SIG-M5 treated with dmso at 0.1 percent for 504 hours (cell line): Measurements from ENCODE around the gene SLC25A17.
"Not testable (repeated sequence)": the region's sequence is repeated elsewhere in the genome, so short reads cannot be mapped to it uniquely, and the experiment has no call there.

Source experiments
- DNase-seq: peaks from one replicate; lab custom pipeline; 2025; ENCODE audit not compliant: unreplicated experiment; lab: John Stamatoyannopoulos, UW

Gene SLC25A17

GRCh38 chr22:40758851-40759250 lies 60.3 kb downstream of the SLC25A17 start:
- DNase-seq = not testable (repeated sequence)

- no peak for DNase-seq
These were observed 60.8 kb downstream of the SLC25A17 start for GRCh38 chr22:40758390-40758789.

DNA sequence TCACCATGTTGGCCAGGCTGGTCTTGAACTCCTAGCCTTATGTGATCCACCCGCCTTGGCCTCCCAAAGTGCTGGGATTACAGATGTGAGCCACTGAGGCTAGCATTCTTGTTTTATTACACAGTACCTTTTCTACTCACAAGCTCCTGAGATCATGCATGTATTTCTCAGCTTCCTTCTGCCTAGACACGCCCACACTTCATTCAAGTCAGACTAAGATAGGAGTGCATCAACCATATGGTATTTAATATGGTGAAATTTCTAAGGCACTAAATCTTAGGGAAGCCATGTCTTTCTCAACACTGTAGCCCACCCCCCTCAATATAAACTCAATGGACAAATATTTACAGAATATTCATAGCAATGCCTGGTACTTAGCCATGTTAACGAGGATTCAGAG lies 62.1 kb downstream of the SLC25A17 start:
- DNase-seq = no peak

DNA sequence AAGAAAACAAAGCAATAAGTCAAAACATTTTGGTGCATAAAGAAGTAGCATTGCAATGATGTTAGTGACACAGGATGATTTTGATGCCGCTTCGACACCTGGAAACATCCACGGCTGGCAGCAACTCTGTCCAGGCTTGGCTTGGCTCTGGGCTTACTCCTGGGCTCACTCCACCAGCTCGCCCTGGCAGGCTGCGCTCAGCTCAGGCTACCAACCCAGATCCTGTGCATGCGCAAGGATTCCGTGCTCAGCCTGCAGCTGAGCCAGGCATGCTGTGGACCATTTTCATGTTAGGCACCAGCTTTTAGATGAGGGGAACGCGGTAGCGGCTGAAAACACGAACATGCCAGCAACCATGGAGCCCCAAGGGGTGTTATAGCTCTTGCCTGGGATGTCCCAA lies 66.0 kb downstream of the SLC25A17 start:
- DNase-seq = no peak

- DNase-seq = no peak
These were observed 67.9 kb downstream of the SLC25A17 start for GRCh38 chr22:40751250-40751649.

DNA sequence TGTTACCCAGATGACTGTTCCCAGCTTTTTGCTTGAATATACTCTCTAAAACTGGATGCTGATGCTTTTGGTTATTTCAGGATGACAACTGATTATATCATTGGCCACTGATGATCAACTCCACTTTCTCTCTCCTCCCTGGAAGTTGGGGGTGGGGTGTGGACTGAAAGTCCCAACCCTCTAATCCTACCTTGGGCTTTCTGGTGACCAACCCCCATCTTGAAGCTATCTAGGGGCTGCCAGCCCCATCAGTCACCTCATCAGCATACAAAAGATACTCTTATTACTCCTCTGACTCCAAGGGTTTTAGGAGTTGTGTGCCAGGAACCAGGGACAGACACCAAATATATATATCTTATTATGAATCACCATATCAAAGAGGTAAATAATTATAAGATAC lies 69.3 kb downstream of the SLC25A17 start:
- no peak for DNase-seq

GRCh38 chr22:40748388-40749355 lies 70.5 kb downstream of the SLC25A17 start:
- DNase-seq = no peak

DNA sequence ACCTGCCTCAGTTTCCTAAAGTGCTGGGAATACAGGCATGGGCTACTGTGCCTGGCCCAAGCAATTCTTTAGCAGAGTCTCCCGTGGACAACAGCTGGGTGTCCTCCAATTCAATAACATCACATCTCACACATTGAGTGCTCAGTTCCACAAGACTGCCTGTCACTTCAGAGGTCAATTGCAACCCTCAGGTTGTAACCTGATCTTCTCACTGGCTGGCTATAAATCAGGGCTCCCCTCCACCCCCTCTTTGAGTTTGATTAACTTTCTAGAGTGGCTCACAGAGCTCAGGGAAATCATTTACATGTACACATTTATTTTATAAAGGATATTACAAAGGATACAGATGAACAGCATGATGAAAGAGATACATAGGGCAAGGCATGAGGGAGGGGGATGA lies 71.8 kb downstream of the SLC25A17 start:
- DNase-seq = no peak

DNA sequence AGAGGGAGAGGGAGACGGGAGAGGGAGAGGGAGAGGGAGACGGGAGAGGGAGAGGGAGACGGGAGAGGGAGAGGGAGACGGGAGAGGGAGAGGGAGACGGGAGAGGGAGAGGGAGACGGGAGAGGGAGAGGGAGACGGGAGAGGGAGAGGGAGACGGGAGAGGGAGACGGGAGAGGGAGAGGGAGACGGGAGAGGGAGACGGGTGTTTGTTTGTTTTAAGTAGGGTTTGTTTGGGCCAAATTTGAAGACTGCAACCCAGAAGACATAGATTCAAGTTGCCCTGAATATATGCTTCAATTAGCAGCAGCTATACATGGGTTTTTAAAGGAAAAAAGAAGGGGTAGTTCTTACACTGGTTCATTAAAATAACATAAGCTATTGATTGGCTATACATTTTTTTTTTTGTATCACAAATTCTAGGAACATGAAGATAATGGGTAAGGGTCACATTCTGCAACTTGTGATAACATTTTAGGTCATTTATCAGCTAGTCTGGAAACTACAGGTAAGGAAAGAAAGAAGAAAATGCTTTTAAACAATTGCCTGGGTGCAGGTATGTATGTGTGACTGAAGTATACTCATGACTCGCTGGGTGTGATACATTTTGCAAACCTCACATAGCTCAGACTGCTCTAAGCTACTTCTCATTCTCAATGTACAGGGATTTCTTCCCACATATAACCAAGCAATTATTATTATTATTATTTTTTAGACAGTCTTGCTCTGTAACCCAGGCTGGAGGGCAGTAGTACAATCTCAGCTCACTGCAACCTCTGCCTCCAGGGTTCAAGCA lies 72.5 kb downstream of the SLC25A17 start:
- DNase-seq = no peak

- no peak for DNase-seq
These were observed 75.4 kb downstream of the SLC25A17 start for GRCh38 chr22:40743768-40744167.

- DNase-seq = no peak
These were observed 78.0 kb downstream of the SLC25A17 start for GRCh38 chr22:40741116-40741515.

DNA sequence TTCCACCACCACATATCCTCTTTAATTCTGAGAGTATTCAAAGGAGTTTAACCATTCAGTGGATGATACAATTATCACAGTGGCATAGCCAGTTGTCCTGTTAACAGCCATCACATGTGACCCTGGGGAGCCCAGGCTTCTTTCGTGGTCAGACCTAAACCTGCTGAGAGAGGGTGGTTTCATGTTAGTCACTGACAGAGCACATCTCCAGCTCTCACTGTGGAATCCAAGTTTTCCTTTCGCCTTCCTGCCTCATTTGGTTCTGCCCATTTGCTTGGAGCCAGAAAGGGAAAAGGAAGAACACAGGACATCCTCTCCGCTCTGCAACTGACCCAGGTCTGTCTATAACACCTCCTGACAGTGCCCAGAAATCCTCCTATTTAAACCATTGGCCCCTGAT lies 79.4 kb downstream of the SLC25A17 start:
- no peak for DNase-seq

DNA sequence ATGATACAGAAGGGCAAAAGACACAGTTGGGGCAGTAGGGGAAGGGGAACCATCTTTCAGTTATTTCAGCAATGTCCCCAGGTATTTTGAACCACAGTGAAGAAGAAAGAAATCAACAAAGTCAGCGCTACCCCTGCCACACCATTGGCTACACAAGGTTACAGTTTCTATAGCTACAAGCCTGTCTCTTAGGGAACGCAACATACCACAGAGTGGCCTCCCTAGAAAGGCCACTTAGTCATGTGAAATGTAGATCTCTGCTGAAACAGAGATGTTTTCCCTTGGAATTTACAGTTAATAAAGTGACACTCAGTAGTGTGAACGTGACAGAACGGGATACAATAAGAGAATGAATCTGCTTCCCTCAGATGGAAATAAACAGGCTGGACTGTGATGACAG lies 85.2 kb downstream of the SLC25A17 start:
- DNase-seq = no peak

- no peak for DNase-seq
These were observed 86.2 kb downstream of the SLC25A17 start for GRCh38 chr22:40732999-40733292.

- no peak for DNase-seq
These were observed 89.9 kb downstream of the SLC25A17 start for GRCh38 chr22:40729284-40729683.

DNA sequence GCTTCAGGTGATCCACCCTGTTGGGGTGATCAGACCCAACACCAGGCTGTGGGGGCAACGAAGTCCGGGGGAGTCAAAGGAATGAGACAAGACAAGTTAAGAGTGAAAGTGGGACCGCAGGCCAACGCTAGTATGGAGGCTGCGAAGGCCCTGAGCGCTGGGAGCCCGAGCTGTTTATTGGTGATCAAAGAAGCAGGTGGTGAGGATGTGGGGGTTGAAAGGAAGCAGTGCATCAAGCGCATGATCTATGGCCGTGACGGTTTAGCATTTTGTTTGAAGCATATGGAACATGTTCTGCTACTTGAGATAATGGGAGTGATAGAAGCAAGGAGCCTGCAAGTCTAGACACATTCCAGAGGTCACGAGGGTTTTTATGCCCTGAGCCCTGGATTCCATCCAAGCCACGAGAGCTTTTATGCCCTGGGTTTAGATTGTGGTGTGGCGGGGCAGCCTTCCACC lies 90.4 kb downstream of the SLC25A17 start:
- no peak for DNase-seq

DNA sequence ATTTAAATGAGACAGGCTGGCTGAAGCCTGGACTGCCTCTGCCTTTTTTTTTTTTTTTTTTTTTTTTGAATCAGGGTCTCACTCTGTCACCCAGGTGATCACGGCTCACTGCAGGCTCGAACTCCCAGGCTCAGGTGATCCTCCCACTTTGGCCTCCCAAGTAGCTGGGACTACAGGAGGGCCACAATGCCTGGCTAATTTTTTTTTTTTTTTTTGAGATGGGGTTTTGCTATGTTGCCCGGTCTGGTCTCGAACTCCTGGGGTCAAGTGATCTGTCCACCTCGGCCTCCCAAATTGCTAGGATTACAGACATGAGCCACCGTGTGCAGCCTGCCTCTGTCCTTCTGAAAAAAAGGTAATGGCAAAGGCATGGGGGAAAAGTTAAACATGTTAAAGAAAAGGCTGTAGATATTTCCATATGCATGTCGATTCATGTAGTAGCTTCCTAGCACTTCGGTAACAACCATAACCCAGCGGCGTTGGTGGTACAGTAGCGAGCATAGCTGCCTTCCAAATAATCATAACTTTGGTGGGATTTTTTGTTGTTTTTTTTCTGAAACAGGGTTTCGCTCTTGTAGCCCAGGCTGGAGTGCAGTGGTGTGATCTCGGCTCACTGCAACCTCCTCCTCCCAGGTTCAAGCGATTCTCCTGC lies 91.1 kb downstream of the SLC25A17 start:
- no peak for DNase-seq

- no peak for DNase-seq
These were observed 91.8 kb downstream of the SLC25A17 start for GRCh38 chr22:40727070-40727963.

DNA sequence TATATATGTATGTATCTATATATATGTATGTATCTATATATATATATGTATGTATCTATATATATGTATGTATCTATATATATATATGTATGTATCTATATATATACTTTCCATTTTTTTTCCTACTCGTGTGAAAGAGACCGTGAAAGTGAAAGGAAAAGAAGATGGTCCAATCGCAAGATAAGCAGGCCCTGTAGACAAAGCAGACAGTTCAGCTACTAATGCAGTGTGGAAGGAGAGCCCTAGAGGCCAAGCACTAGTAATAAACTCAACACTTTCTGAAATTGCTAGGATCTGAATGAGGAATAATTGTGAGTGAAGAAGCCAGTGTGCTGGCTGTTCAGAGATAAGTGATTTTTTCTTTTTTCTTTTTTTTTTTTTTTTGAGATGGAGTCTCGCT lies 92.6 kb downstream of the SLC25A17 start:
- no peak for DNase-seq

GRCh38 chr22:40723396-40723933 lies 95.7 kb downstream of the SLC25A17 start:
- DNase-seq = no peak
